ENCODE measurements around the gene AFP. TPM values are rescaled to one million over a fixed set of nuclear protein-coding genes. Genes with fewer than 3 reads are reported as not detected.

Gene AFP
- total and polyA plus RNA-seq, 2 of the 4 experiments (the other 2 are of a cell fraction), result 0.87 to 1.3 TPM

GRCh38 chr4:73479323-73479722, 43.3 kb downstream of the AFP start:
- Histone ChIP-seq H3K27me3 (ENCODE audit: control insufficient read depth, insufficient read depth, low read length) (peaks cover 2% of the 10 kb centered on the region; the same call in 1 of the 2 replicates), H2BK120ac (ENCODE audit: low read depth, low read length) (no peak overlapping the region), H3K27ac (ENCODE audit: insufficient read depth, low read length) (no peak overlapping the region), H4K8ac (ENCODE audit: low read depth in 2 of 2, low read length in 2 of 2) (no peak overlapping the region), H3K4me2 (ENCODE audit: low read depth, low read length) (no peak overlapping the region), H3K36me3 (ENCODE audit: control insufficient read depth, insufficient read depth, low read length) (no peaks in the 10 kb centered on the region), H2AK5ac (ENCODE audit: low read depth, low read length) (no peak overlapping the region), H3K23ac (ENCODE audit: low read depth, low read length) (no peak overlapping the region), H2AK9ac (replicated peaks; ENCODE audit: low read depth, low read length, poor library complexity) (no peak overlapping the region), H2AFZ (replicated peaks; ENCODE audit: low read length, poor library complexity) (no peak overlapping the region), H3K9ac (ENCODE audit: low read depth, low read length) (no peak overlapping the region), H3K14ac (replicated peaks; ENCODE audit: low read depth, low read length) (no peak overlapping the region), H3K4ac (ENCODE audit: low read depth, low read length) (no peak overlapping the region), H4K91ac (ENCODE audit: insufficient read depth, low read depth, low read length) (no peak overlapping the region), H3K9me3 (ENCODE audit: control insufficient read depth, insufficient read depth, low read length) (peaks cover 2% of the 10 kb centered on the region; the same call in 1 of the 2 replicates), H3K18ac (ENCODE audit: low read depth, low read length) (no peak overlapping the region), H4K5ac (ENCODE audit: low read depth, low read length) (no peak overlapping the region), H2BK5ac (ENCODE audit: low read depth, low read length, poor library complexity, severe bottlenecking) (no peak overlapping the region), H3K4me1 (ENCODE audit: control insufficient read depth, insufficient read depth, low read length) (no peaks in the 10 kb centered on the region), H3K4me3 (ENCODE audit: insufficient read depth, low read depth, low read length) (no peak overlapping the region), H3K56ac (ENCODE audit: extremely low read depth, insufficient read depth, low read length) (no peak overlapping the region), H3K9me1 (ENCODE audit: insufficient read depth, low read length) (no peaks in the 10 kb centered on the region), H4K20me1 (ENCODE audit: insufficient read depth, low read length) (no peaks in the 10 kb centered on the region), H3K79me1 (ENCODE audit: low read depth in 1 of 2, low read length in 2 of 2) (no peaks in the 10 kb centered on the region), H2BK15ac (ENCODE audit: low read depth, low read length) (no peak overlapping the region), H2BK20ac (ENCODE audit: low read depth, low read length) (no peak overlapping the region)
- dilution Hi-C loops (cut with HindIII; ENCODE audit: low sequenced_read_pairs, unreplicated experiment), result no loop called here
- BruUV-seq (replicated peaks), result no TSS peak
- ATAC-seq (ENCODE audit: low read depth) (no peak), DNase-seq (no peak)
- CTCF ChIA-PET, result no interaction called here
- in situ Hi-C loops (cut with MboI; ENCODE audit: low sequenced_read_pairs), result no loop called here
- WGBS, 2 experiments (ENCODE audit: extremely low coverage in 2 of 2, insufficient read length in 1 of 2), result no CpG with 5 or more reads among the region's 1 CpG
- intact Hi-C loops (cut with micrococcal nuclease), result no loop called here
- POLR2A ChIA-PET (ENCODE audit: unreplicated experiment), result no interaction called here
- TF ChIP-seq MAFK (IDR thresholded peaks at IDR 0.05; ENCODE audit: low read depth, low read length) (no peak), RFX5 (IDR thresholded peaks at IDR 0.05; ENCODE audit: low read depth, low read length) (no peak), MXI1 (IDR thresholded peaks at IDR 0.05; ENCODE audit: borderline replicate concordance, low read depth, low read length) (no peak), POLR2A (IDR thresholded peaks at IDR 0.05; ENCODE audit: low read depth, low read length) (no peak), BHLHE40 (IDR thresholded peaks at IDR 0.05; ENCODE audit: low read depth, low read length) (no peak), CEBPB (IDR thresholded peaks at IDR 0.05; ENCODE audit: low read depth, low read length) (no peak)
